ENCODE measurements around the gene SPN. TPM values are rescaled to one million over a fixed set of nuclear protein-coding genes. Genes with fewer than 3 reads are reported as not detected.

The SPN gene
- total and polyA plus RNA-seq, 2 of the 4 experiments (the other 2 are of a cell fraction), result not detected

DNA sequence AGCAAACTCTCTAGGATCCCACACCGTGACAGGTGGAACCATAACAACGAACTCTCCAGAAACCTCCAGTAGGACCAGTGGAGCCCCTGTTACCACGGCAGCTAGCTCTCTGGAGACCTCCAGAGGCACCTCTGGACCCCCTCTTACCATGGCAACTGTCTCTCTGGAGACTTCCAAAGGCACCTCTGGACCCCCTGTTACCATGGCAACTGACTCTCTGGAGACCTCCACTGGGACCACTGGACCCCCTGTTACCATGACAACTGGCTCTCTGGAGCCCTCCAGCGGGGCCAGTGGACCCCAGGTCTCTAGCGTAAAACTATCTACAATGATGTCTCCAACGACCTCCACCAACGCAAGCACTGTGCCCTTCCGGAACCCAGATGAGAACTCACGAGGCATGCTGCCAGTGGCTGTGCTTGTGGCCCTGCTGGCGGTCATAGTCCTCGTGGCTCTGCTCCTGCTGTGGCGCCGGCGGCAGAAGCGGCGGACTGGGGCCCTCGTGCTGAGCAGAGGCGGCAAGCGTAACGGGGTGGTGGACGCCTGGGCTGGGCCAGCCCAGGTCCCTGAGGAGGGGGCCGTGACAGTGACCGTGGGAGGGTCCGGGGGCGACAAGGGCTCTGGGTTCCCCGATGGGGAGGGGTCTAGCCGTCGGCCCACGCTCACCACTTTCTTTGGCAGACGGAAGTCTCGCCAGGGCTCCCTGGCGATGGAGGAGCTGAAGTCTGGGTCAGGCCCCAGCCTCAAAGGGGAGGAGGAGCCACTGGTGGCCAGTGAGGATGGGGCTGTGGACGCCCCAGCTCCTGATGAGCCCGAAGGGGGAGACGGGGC, 1.3 kb downstream of the SPN start:
- no peaks in the 10 kb centered on the region; the same call in 1 of the 2 replicates for H3K4me1 ChIP-seq (ENCODE audit: control insufficient read depth, insufficient read depth, low read length)
- no peak overlapping the region for H3K56ac ChIP-seq (ENCODE audit: extremely low read depth, insufficient read depth, low read length)
- dilution Hi-C loops (cut with HindIII; ENCODE audit: low sequenced_read_pairs, unreplicated experiment) (no loop called here), in situ Hi-C loops (cut with MboI; ENCODE audit: low sequenced_read_pairs) (no loop called here), intact Hi-C loops (cut with micrococcal nuclease) (no loop called here)
- H3K4me2 ChIP-seq (ENCODE audit: low read depth, low read length), result no peak overlapping the region
- no peak overlapping the region for H2AK9ac ChIP-seq (replicated peaks; ENCODE audit: low read depth, low read length, poor library complexity)
- H3K9me3 ChIP-seq (ENCODE audit: control insufficient read depth, insufficient read depth, low read length), result no peaks in the 10 kb centered on the region
- ChIA-PET CTCF (no interaction called here), POLR2A (ENCODE audit: unreplicated experiment) (no interaction called here)
- H3K23ac ChIP-seq (ENCODE audit: low read depth, low read length), result no peak overlapping the region
- H3K79me1 ChIP-seq (ENCODE audit: low read depth in 1 of 2, low read length in 2 of 2), result no peaks in the 10 kb centered on the region
- H3K14ac ChIP-seq (replicated peaks; ENCODE audit: low read depth, low read length), result no peak overlapping the region
- no peak overlapping the region for H4K5ac ChIP-seq (ENCODE audit: low read depth, low read length)
- H3K18ac ChIP-seq (ENCODE audit: low read depth, low read length), result no peak overlapping the region
- H3K27ac ChIP-seq (ENCODE audit: insufficient read depth, low read length), result no peak overlapping the region
- no peak overlapping the region for H2AFZ ChIP-seq (replicated peaks; ENCODE audit: low read length, poor library complexity)
- no peak overlapping the region for H3K4me3 ChIP-seq (ENCODE audit: insufficient read depth, low read depth, low read length)
- no peak overlapping the region for H2BK120ac ChIP-seq (ENCODE audit: low read depth, low read length)
- H3K36me3 ChIP-seq (ENCODE audit: control insufficient read depth, insufficient read depth, low read length), result no peaks in the 10 kb centered on the region
- no peak overlapping the region for H3K9ac ChIP-seq (ENCODE audit: low read depth, low read length)
- no peak overlapping the region for H2BK20ac ChIP-seq (ENCODE audit: low read depth, low read length)
- 90% methylated on average over 15 of the region's 35 CpGs; no CpG with 5 or more reads in 1 of the 2 experiments for WGBS, 2 experiments (ENCODE audit: extremely low coverage in 2 of 2, insufficient read length in 1 of 2)
- no peak overlapping the region for H2BK15ac ChIP-seq (ENCODE audit: low read depth, low read length)
- no peak for ATAC-seq (ENCODE audit: low read depth)
- no peak overlapping the region for H2BK5ac ChIP-seq (ENCODE audit: low read depth, low read length, poor library complexity, severe bottlenecking)
- H4K8ac ChIP-seq (ENCODE audit: low read depth in 2 of 2, low read length in 2 of 2), result no peak overlapping the region
- no peak overlapping the region for H3K4ac ChIP-seq (ENCODE audit: low read depth, low read length)
- H4K20me1 ChIP-seq (ENCODE audit: insufficient read depth, low read length), result no peaks in the 10 kb centered on the region
- H2AK5ac ChIP-seq (ENCODE audit: low read depth, low read length), result no peak overlapping the region
- no peak for DNase-seq
- peaks cover 2% of the 10 kb centered on the region; the same call in 1 of the 2 replicates for H3K9me1 ChIP-seq (ENCODE audit: insufficient read depth, low read length)
- H4K91ac ChIP-seq (ENCODE audit: insufficient read depth, low read depth, low read length), result no peak overlapping the region
- no TSS peak for BruUV-seq (replicated peaks)
- H3K27me3 ChIP-seq (ENCODE audit: control insufficient read depth, insufficient read depth, low read length), result peaks cover 12% of the 10 kb centered on the region; the same call in 1 of the 2 replicates
- no peak for TF ChIP-seq RCOR1 (IDR thresholded peaks at IDR 0.05; ENCODE audit: insufficient replicate concordance, low read length)
- no peak for TF ChIP-seq POLR2A (IDR thresholded peaks at IDR 0.05; ENCODE audit: low read depth, low read length)
- TF ChIP-seq RFX5 (IDR thresholded peaks at IDR 0.05; ENCODE audit: low read depth, low read length), result no peak
- TF ChIP-seq, protein P1, sequence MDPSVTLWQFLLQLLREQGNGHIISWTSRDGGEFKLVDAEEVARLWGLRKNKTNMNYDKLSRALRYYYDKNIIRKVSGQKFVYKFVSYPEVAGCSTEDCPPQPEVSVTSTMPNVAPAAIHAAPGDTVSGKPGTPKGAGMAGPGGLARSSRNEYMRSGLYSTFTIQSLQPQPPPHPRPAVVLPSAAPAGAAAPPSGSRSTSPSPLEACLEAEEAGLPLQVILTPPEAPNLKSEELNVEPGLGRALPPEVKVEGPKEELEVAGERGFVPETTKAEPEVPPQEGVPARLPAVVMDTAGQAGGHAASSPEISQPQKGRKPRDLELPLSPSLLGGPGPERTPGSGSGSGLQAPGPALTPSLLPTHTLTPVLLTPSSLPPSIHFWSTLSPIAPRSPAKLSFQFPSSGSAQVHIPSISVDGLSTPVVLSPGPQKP (IDR thresholded peaks at IDR 0.05; ENCODE audit: borderline replicate concordance, low read depth, low read length), result no peak
- TF ChIP-seq CEBPB (IDR thresholded peaks at IDR 0.05; ENCODE audit: low read depth, low read length), result no peak

Data from IMR-90 (cell line).